ENCODE data around the gene CELF4.

CELF4 gene

GRCh38 chr18:37527395-37527794 is 38.2 kb downstream of the CELF4 start:
- DNase-seq, result no peak

GRCh38 chr18:37525262-37525585 is 40.4 kb downstream of the CELF4 start:
- no peak for DNase-seq

GRCh38 chr18:37524498-37525261 is 40.9 kb downstream of the CELF4 start:
- DNase-seq, result no peak

GRCh38 chr18:37524139-37524497 is 41.5 kb downstream of the CELF4 start:
- DNase-seq, result no peak

- no peak for DNase-seq
Observed at GRCh38 chr18:37521510-37522465, 43.8 kb downstream of the CELF4 start.

- DNase-seq, result no peak
Observed at GRCh38 chr18:37520508-37520907, 45.1 kb downstream of the CELF4 start.

GRCh38 chr18:37519510-37520135 is 46.0 kb downstream of the CELF4 start:
- DNase-seq, result no peak

GRCh38 chr18:37516361-37516853 is 49.2 kb downstream of the CELF4 start:
- peak in 1 of 58 donors; percentile 47 for DNase-seq

GRCh38 chr18:37514953-37515352 is 50.6 kb downstream of the CELF4 start:
- DNase-seq, result no peak

GRCh38 chr18:37512400-37512799 is 53.2 kb downstream of the CELF4 start:
- no peak for DNase-seq

GRCh38 chr18:37511721-37512298 is 53.8 kb downstream of the CELF4 start:
- DNase-seq, result peak in 1 of 58 donors; percentile 31

GRCh38 chr18:37509600-37509999 is 56.0 kb downstream of the CELF4 start:
- DNase-seq, result no peak

GRCh38 chr18:37508207-37508606 is 57.4 kb downstream of the CELF4 start:
- DNase-seq, result no peak

- DNase-seq, result no peak
Observed at GRCh38 chr18:37507239-37507638, 58.4 kb downstream of the CELF4 start.

- DNase-seq, result no peak
Observed at GRCh38 chr18:37506001-37506400, 59.6 kb downstream of the CELF4 start.

GRCh38 chr18:37505321-37505720 is 60.3 kb downstream of the CELF4 start:
- no peak for DNase-seq

- no peak for DNase-seq
Observed at GRCh38 chr18:37502601-37503000, 63.0 kb downstream of the CELF4 start.

- DNase-seq, result peak in 43 of 58 donors; percentile 9 to 79 (median 46)
Observed at GRCh38 chr18:37502036-37502435, 63.6 kb downstream of the CELF4 start.

- DNase-seq, result no peak
Observed at GRCh38 chr18:37501136-37501535, 64.5 kb downstream of the CELF4 start.

GRCh38 chr18:37499913-37500312 is 65.7 kb downstream of the CELF4 start:
- DNase-seq, result peak in 2 of 58 donors; percentile 20 to 27

- DNase-seq, result no peak
Observed at GRCh38 chr18:37499044-37499443, 66.6 kb downstream of the CELF4 start.
